GM12872 (cell line): ENCODE data around the gene KIAA1549.

Experiments
- TF ChIP-seq, protein P1 (sequence below): IDR thresholded peaks from 3 replicates; pipeline ENCODE4 v1.5.1; 2011; ENCODE audit warnings: low read depth, mild to moderate bottlenecking, low read length, moderate library complexity; ENCODE audit not compliant: insufficient read depth

KIAA1549 gene

DNA sequence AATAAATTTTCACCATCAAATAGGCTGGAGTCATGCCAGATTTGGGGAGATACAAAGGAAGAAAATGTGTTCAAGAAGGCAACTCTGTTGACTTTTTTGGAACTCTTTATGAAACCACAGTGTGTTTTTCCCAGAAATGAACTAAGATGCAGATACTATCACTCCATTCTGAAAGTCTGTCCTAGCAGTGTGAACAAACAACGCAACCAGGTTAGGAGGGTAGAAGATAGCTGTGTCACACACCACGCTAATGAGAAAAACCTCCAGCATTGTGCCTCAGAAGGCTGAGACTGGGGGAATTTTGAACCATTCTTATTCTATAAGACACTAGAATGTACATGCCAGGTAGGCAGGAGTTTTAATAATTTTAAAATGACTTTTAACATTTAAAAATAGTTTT is 167.2 kb downstream of the KIAA1549 start:
- TF ChIP-seq, protein P1, sequence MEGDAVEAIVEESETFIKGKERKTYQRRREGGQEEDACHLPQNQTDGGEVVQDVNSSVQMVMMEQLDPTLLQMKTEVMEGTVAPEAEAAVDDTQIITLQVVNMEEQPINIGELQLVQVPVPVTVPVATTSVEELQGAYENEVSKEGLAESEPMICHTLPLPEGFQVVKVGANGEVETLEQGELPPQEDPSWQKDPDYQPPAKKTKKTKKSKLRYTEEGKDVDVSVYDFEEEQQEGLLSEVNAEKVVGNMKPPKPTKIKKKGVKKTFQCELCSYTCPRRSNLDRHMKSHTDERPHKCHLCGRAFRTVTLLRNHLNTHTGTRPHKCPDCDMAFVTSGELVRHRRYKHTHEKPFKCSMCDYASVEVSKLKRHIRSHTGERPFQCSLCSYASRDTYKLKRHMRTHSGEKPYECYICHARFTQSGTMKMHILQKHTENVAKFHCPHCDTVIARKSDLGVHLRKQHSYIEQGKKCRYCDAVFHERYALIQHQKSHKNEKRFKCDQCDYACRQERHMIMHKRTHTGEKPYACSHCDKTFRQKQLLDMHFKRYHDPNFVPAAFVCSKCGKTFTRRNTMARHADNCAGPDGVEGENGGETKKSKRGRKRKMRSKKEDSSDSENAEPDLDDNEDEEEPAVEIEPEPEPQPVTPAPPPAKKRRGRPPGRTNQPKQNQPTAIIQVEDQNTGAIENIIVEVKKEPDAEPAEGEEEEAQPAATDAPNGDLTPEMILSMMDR: no peak

DNA sequence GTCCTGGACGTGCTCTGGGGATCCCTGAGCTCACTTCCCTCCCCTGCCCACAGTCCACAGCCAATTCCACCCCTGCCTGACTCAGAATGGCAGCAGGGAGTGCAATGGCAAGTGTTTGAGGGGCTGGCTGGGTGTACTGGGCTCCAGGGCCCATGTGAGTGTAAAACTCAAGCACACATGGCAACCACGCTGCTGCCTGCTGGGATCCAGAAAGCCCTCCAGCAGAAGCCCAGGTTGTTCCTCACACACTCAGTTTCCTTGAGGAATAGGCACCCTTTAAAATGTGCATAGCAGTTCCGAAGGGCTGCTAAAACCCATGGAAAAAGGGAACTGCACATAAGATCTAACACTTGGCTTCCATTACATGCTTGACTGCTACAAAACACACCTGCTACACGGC is 171.8 kb downstream of the KIAA1549 start:
- TF ChIP-seq, protein P1: no peak

DNA sequence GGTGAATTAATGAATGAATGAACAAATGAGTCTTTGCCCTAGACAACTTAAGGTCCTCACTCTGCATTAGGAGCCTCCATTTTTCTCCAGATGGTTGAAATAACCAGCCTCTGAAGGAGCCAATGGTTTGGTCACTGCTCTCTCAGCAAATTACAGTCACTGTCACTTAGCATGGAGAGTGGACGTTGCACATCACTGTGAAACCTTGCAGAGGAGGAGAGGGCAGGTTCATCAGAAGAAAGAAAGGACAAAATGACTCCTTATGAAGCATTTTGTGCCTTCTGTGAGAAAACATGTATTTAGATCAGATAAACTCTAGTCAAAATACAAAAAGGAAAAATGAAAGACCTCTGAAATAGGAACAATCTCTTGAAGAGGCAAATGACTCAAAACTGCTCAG is 176.6 kb downstream of the KIAA1549 start:
- TF ChIP-seq, protein P1: no peak

DNA sequence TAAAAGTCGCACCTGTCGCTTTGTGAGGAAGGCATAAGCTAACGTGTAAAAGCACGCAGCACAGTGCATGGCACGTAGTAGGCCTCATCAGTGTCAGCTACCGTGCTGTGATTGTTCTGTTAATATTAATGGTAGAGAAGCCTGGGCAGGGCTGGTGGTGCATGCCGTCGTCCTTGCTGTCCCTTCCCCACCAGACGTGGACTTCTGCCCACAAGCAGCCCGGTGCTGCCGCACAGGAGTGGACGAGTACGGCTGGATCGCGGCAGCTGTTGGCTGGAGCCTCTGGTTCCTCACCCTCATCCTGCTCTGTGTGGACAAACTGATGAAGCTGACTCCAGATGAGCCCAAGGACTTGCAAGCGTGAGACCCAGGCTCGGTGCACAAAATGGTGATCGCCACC is 178.5 kb downstream of the KIAA1549 start:
- TF ChIP-seq, protein P1: no peak

DNA sequence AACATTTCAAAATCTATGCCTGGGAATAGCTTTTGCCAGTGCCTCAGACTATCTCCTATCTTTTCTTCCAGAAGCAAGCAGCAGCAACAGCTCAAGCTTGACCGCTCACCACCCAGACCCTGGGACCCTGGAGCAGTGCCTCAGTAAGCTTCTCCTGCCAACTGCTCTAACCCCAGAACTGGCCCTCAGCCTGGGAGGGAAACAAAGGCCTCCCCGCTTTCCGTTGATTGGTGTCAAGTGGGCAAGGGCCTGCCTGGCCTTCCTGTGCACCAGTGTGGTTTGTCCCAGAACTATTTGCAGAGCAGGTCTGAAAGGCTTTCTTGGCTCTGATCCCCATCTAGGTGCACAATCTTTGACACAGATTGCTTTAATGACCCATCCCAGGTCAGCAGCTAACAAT is 179.9 kb downstream of the KIAA1549 start:
- TF ChIP-seq, protein P1: no peak

DNA sequence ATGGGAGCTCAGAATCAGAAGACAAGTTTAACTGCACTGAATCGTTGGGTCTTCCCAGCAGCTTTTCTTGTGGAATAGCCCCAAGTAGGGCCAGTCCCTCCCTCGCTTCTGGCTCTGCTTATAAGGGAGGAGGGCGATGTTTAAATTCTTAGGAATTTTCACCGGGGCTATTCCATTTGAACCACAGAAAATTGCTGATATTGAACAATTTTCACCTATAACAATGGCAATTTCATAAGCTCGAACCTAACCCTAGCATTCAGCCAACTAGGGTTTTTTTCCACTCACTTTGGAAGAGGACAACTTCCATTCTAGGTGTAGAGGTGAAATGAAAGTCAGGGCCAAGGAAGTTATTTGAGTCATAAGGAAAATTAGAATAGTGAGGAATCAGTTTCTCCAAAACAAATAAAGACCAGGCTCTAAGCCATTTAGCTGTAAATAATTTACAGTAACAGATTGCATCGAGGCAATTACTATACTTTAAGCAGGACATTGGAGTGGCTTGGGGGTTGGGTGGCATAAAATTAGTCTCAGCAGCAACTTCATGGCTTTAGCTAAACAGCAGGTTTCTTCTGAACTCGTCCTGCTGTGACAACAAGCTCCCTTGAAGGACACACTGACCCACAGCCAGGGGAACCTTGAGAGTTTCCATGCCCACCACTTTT is 181.7 kb downstream of the KIAA1549 start:
- TF ChIP-seq, protein P1: no peak

DNA sequence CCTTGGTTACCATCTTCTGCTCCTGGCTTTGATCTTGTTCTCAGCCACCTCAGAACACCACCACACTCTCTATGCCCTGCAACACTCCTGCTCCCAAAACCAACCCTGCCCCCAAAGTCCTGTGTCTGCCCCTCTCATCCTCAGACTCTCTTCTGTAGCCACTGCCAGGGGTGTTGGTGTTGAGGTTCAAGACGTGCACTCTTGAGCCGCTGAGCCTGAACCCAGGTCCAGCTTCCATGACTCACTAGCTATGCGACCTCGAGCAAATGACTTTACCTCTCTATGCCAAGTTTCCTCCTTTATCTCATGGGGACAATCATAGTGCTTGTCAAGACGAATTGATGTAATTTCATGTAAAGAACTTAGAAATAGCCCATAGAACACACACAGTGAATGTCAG is 182.4 kb downstream of the KIAA1549 start:
- TF ChIP-seq, protein P1: no peak
